ENCODE measurements around the gene NCAPD3.
"Not testable (repeated sequence)": the region's sequence is repeated elsewhere in the genome, so short reads cannot be mapped to it uniquely, and the experiment has no call there.

The NCAPD3 gene

GRCh38 chr11:134223836-134224709, at the start of gene NCAPD3, which contains the start of gene VPS26B:
Gene NCAPD3 (minus strand): TSS chr11:134223967. CDS start chr11:134223926, 41 bp downstream.
Gene VPS26B (plus strand): TSS chr11:134224671. CDS start chr11:134225123, 452 bp downstream.
- DNase-seq: peak; percentile 97

DNA sequence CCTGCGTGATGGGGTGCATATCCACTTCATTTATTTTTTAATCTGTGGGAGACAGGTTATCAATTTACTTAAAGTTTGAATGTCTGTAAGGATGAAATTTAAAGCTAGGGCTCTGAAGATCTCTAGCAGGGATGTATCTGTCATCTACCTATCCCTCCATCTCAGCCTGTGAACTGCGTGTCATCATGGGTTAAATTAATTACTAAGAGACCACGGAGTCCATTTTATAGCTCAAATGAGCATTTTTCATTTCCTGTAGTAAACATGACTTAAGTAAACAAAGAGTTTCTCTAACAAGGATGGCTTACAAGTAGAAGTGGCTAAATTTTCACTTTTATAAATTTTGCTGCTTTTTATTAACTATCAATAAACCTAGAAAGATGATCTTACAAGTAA, 49.5 kb upstream of the NCAPD3 start:
- no peak for DNase-seq

DNA sequence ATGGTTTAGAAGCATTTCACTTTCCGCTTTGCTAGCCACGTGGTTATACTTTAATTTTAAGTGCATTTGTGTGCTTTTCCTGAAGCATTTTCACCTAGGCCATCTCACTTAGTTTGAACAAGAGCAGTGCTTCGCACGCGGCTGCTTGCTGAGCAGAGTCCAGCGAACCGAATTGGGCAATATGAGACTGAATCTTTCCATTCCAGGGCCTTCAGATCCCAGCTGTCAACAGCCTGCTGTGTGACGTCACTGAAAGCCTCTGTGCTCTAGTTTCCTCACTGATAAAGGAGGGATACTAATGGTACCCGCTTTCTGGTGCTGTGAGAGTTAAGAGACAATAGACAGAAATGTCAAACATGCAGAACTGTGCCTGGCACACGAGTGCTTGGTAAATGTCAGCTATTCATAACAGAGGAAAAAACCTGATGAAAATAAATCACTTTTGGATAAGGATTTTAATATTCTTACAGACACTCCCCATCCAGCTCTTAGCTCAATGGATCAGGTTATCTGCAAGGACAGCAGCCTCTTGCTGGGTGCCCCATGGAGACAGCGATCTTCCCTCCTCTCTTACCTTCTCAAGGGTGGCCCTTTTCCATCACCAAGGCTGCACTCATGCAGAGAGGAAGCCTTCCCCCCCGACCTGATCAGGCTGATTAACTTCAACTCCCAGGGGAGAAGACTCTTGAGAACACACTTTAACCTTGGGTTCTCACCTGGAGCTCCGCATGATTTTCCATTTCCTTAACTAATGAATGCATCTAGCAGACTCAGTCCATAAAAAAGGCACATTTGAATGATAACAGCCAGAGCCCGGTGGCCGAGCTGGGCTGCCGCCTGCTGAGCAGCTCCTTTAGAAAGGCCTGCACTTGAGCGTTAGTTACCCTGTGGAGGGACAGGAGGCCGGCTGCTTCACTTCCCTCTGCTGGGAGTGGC, 48.9 kb upstream of the NCAPD3 start:
- DNase-seq: peak; percentile 43

GRCh38 chr11:134271978-134272377, 48.2 kb upstream of the NCAPD3 start:
- DNase-seq: no peak

DNA sequence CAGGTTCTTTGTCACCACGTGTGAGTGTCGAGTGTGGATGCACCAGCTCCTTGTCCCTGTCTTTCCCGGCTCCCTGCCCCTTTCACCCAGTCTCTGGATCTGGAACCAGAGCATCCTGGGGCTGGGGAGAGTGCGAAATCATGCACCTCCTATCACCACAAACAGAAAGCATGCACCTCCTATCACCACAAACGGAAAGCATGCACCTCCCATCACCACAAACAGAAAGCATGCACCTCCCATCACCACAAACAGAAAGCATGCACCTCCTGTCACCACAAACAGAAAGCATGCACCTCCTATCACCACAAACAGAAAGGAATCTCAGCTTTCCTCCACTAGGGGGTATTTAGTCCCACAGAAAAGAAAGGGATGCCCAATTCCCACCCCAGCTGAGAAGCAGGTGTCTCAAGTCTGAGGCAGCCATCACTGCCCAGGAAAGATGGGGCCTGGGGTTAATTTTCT, 46.5 kb upstream of the NCAPD3 start:
- DNase-seq: no peak

- no peak for DNase-seq
These were observed 44.2 kb upstream of the NCAPD3 start for GRCh38 chr11:134267966-134268365.

- DNase-seq: no peak
These were observed 43.7 kb upstream of the NCAPD3 start for GRCh38 chr11:134267461-134267860.

- no peak for DNase-seq
These were observed 43.1 kb upstream of the NCAPD3 start for GRCh38 chr11:134266841-134267251.

- no peak for DNase-seq
These were observed 42.7 kb upstream of the NCAPD3 start for GRCh38 chr11:134266440-134266839.

GRCh38 chr11:134264966-134265764, 41.4 kb upstream of the NCAPD3 start:
- no peak for DNase-seq

DNA sequence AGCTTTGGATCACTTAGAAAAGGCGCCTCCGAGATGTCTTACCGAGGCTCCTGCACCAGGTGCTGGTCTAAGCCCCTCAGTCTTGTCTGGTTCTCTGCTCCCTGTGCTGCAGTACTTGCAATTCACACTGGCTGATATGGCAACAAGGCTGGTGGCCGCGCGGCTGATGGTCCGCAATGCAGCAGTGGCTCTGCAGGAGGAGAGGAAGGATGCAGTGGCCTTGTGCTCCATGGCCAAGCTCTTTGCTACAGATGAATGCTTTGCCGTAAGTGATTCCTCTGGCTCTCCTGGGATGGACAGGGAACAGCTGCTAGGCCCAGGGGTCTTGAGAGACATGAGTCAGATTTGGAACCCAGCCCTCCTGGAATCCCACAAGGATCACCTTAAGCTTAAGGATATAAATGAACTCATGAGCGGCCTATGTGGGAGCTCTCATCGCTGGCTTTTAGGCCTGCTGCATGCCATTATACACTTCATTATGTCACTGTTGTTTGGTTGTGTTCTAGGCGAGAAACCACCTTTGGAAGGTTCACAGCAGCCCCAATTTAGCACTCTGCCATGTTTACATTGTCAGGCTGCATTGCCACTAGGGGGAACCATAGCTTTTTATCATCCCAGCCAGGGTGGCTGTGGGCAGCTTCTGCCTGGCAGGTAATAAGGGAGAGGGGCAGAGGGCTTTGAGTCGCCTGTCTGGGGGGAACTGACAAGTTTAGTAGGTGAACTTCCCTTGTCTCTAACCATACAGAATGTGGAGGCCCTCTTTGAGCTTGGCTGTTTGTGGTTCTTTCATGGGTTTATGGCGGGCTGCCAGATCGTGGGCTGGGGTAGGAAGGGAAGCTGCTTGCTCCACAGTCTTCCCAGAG, 38.1 kb upstream of the NCAPD3 start:
- DNase-seq: no peak

DNA sequence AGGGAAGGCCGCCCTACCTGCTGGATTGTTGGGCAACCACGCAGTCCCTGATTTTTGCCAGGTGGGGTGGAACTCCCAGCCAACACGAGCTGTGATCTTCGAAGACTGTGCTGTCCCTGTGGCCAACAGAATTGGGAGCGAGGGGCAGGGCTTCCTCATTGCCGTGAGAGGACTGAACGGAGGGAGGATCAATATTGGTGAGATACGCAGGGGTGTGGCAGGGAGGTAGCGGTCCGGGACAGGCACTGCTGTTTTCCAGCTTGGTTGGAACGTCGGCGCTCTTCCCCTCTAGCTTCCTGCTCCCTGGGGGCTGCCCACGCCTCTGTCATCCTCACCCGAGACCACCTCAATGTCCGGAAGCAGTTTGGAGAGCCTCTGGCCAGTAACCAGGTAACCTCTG, 37.2 kb upstream of the NCAPD3 start:
- no peak for DNase-seq

DNA sequence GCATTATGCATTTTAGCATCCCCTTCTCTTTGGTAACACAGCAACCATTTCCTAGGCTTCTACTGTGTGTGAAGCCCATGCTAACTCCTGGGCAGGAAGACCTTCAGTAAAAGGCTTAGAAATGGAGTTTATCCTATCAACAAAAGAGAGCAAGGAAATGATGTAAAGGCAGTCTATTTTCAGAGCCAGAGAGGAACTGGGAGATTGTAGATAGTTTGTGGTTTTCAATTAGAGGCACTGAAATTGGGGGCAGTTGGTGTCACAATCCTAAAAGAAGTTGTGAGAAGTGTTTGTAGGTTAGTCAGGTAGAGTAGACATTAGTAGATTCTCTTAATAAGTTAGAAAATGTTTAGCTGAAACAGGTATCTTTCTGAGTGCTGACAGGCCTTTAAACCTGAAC, 36.7 kb upstream of the NCAPD3 start:
- no peak for DNase-seq

DNA sequence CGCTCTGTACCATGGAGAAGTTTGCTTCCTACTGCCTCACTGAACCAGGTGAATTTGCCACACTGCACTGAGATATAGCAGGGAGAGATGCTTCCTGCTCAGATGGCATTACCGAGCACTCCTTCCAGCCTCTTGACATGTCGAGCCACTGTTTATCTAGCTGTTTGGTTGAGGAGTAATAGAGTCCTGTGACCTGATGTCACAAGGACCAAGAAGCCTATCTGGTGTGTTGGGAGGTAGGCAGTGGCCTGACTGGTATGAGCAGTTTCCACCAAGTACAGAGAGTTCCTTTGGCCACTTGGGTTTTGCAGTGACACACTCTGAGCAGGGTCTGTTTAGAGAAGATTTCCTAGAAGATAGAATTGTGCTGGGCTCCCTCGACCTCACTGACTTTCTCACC, 34.8 kb upstream of the NCAPD3 start:
- DNase-seq: no peak

- DNase-seq: no peak
These were observed 33.3 kb upstream of the NCAPD3 start for GRCh38 chr11:134257101-134257500.

GRCh38 chr11:134255184-134255561, 31.4 kb upstream of the NCAPD3 start:
- not testable (repeated sequence) for DNase-seq

- no peak for DNase-seq
These were observed 30.8 kb upstream of the NCAPD3 start for GRCh38 chr11:134254433-134255183.

DNA sequence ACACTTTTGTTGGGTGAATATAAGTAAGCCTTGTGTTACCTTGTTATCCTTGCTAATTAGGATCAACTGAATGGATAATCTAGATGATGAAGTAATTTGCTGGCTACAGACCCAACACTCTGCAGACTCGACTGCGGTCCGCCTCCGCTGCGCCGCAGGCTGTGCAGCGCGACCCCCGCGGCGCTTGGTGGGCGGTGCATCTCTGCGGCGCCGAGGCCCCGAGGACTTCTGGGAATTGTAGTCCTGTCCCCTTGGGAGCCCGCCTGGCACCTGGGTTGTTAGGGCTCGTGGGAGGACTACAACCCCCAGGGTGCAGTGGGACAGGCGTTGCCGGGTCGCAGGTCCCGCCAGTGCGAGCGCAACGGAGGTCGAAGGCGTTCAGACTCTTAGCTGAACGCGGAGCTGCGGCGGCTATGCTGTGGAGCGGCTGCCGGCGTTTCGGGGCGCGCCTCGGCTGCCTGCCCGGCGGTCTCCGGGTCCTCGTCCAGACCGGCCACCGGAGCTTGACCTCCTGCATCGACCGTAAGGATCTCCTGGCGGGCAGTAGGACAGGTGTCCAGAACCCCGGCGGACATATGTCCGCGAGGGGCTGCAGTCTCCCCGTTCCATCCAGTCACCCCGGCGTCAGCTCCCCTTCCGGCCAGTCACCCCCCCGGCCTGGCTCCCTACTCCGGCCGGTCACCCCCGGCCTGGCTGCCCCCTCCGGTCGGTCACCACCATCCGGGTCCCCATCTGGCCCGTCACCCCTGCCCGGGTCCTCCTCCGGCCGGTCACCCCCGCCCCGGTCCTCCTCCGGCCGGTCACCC, 29.6 kb upstream of the NCAPD3 start, which contains the start of the genes ACAD8 and THYN1:
TSS of gene ACAD8 (plus strand) at position 381 of the 806 bp plus-strand sequence. CDS start at position 414, 33 bp downstream.
TSS of gene THYN1 (minus strand) at position 165 of the 806 bp plus-strand sequence. CDS start 470 bp downstream, outside the sequence.
- DNase-seq: peak; percentile 95

DNA sequence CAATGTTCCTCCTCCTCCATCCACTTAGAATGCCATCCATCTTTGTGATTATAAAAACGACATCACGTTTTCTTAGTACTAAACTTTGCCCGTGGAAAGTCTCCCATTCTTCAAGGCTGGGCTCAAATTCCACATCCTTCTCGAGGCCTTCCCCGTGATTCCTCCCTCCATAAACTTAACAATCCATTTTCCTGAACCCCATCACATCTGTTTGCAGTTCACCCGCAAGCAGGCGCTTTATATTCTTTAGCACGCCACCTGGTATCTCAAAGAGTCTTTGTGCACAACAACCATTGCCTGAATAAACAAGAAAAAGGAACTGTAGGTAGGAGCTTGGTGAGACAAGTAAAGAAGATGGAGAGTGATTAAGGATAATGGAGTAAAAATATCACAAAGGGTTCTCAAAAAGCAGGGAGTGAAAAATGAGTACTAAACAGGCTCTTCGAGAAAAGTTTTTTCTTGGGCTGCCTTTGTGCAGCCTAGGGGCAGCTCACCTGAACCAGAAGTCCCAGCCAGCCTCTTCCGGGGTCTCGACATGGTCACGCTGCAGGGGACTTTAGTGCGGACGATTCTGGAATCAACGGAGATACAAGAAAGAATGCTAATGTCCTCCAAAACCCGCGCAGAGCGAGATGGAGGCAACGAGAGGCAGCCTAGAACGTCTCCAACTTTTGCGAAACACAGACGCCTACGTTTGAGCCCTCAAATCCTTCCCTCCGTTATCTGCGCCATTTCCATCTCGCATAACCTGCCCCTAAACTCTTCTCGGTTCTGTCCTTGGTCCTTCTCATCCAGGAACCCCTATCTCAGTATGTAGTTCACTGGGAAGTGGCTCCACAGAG, 28.8 kb upstream of the NCAPD3 start:
- DNase-seq: peak; percentile 63
